GM21528 (cell line): ENCODE measurements around the gene ANKHD1.

ENCODE experiments used
- ATAC-seq: cut with Tn5 transposase; IDR thresholded peaks from one replicate; pipeline ENCODE4 v1.9.1; 2021; ENCODE audit warnings: mild to moderate bottlenecking, moderate library complexity; ENCODE audit not compliant: unreplicated experiment, low FRiP score

Gene ANKHD1, protein sequence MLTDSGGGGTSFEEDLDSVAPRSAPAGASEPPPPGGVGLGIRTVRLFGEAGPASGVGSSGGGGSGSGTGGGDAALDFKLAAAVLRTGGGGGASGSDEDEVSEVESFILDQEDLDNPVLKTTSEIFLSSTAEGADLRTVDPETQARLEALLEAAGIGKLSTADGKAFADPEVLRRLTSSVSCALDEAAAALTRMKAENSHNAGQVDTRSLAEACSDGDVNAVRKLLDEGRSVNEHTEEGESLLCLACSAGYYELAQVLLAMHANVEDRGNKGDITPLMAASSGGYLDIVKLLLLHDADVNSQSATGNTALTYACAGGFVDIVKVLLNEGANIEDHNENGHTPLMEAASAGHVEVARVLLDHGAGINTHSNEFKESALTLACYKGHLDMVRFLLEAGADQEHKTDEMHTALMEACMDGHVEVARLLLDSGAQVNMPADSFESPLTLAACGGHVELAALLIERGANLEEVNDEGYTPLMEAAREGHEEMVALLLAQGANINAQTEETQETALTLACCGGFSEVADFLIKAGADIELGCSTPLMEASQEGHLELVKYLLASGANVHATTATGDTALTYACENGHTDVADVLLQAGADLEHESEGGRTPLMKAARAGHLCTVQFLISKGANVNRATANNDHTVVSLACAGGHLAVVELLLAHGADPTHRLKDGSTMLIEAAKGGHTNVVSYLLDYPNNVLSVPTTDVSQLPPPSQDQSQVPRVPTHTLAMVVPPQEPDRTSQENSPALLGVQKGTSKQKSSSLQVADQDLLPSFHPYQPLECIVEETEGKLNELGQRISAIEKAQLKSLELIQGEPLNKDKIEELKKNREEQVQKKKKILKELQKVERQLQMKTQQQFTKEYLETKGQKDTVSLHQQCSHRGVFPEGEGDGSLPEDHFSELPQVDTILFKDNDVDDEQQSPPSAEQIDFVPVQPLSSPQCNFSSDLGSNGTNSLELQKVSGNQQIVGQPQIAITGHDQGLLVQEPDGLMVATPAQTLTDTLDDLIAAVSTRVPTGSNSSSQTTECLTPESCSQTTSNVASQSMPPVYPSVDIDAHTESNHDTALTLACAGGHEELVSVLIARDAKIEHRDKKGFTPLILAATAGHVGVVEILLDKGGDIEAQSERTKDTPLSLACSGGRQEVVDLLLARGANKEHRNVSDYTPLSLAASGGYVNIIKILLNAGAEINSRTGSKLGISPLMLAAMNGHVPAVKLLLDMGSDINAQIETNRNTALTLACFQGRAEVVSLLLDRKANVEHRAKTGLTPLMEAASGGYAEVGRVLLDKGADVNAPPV (N-terminal part only)

DNA sequence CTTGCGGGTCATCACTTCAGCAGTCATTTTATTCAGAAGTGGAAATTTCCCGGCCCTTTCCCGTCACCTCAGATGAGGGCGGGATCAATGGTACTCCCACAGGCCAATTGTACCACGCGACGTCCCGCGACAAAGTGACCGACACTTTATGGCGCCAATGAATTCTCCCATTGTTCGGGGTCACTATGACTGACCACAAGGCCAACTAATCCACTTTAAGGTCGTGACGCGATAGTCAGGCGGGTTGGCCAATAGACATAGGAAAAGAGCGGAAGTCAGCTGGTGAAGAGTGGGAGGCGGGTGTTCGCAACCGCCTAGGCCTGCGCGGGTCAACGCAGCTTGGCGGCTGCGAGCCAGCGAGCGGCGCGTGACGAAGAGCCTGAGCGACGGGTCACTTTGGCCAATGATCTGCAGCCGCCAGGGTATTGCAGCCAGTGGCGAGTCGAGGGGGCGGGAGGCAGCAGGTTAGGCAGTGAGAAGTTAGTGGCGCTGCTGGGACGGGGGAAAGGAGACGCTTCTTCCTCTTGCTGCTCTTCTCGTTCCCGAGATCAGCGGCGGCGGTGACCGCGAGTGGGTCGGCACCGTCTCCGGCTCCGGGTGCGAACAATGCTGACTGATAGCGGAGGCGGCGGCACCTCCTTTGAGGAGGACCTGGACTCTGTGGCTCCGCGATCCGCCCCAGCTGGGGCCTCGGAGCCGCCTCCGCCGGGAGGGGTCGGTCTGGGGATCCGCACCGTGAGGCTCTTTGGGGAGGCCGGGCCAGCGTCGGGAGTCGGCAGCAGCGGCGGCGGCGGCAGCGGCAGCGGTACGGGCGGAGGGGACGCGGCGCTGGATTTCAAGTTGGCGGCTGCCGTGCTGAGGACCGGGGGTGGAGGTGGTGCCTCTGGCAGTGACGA lies at the start of gene ANKHD1:
ANKHD1 (plus strand) TSS at position 472 of the 896 bp plus-strand sequence; CDS start at position 607, 135 bp downstream.
- ATAC-seq, result peak; percentile 87

DNA sequence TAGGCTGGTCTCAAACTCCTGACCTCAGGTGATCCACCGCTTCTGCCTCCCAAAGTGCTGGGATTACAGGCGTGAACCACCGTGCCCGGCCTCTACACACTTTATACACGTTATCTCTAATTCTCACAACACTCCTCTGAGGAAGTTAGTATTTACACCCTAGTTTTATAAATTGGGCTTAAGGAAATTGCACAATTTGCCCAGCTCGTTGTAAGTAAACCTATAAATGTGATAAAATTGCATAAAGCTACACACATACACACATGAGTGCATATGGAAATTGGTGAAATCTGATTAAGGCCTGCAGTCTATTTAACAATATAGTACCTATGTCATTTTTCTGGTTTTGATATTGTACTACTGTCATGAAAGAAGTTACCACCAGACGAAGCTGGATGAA lies 46.1 kb upstream of the ANKHD1 start:
- no peak for ATAC-seq

DNA sequence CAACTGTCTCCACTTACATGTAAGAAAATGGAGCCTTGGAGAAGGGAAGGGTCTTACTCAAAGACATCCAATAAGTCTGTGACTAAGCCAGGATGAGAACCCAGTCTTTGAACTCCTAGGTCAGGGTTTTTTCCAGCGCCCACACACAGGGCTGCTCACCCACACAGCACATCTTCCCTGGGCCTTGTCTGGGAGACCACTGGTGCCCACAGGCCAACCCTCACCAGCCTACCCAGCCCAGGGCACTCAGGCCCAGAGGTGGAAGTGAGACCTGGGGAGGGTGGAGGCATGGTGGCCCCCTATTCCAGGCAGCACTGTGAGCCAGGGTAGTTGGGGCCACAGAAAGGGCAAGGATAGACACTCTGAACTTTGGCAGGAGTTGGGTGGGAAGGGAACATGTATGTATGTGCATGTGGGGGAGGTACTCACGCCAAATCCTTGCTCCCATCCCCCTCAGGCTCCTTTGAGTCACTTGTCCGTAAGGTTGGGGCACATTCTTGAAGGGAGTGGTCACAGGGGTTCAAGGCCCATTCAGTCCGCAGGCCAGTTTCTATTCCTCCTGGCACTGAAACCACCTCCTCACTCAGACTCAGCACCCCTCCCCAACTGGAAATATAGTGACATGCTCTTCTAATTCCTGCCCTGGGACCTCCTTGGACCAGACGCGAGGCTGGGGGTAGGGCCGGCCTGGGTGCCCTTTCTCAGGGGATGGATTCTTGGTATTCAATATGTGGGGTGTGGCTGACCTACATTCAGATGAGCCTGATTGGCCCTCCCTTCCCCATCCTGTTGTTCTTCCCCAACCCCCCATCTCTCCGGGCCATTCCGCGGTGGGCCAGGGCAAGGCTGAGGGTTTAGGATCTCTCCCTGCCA lies 44.5 kb upstream of the ANKHD1 start:
- peak; percentile 20 for ATAC-seq

DNA sequence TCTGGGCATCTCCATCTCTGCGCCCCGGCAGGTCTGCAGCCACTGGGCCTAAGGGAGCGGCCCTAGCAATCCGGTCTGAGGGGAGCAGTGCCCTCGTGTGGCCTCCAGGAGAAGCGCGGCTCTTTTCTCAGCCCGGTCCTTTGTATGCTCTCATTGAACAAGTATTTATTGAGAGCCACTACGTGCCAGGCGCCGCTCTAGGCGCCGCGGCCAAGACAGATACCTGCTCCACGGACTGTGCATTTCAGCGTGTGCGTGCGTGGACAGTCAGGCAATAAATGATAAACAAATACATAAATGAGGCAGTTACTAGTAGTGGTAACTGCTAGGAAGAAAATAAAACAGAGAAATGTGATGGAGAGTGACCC lies 43.9 kb upstream of the ANKHD1 start:
- peak; percentile 89 for ATAC-seq

DNA sequence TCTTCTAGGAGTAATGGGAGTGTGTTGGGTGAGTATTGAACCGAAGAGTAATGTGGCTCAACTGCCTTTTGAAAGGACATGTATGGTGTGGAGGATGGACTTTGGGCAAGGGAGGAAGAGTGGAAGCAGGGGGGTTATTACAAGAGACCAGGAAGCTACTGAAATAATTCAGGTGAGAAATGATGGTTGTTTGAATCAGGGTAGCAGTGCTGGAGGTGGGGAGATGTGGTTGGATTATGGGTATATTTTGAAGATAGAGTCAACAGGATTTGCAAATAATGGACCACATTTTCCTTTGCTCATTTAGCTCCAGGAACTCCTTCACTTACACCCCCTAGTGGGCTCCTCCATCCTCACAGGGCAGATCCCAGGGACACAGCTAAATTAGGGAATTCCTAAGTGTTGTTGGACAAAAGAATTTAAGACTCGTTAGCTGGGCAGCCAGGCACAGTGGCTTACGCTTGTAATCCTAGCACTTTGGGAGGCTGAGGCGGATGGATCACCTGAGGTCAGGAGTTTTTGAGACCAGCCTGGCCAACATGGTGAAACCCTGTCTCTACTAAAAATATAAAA lies 42.8 kb upstream of the ANKHD1 start:
- no peak for ATAC-seq

DNA sequence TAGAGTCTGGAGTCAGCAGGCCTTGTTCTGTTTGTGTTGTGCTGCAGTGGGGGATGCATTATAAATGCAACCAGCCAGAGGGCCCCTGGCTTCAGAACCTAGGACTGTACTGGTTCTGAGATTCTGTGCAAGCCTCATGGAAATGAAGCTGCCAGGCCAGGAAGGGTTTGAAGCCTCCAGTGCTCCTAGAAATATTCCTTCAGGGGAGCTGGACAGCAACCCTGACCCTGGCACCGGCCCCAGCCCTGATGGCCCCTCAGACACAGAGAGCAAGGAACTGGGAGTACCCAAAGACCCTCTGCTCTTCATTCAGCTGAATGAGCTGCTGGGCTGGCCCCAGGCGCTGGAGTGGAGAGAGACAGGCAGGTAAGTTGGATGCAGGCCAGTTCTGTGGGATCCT lies 41.5 kb upstream of the ANKHD1 start, which contains the start of gene SLC4A9:
SLC4A9 (plus strand) TSS at position 94 of the 400 bp plus-strand sequence; CDS start at position 137, 43 bp downstream.
- ATAC-seq, result no peak

DNA sequence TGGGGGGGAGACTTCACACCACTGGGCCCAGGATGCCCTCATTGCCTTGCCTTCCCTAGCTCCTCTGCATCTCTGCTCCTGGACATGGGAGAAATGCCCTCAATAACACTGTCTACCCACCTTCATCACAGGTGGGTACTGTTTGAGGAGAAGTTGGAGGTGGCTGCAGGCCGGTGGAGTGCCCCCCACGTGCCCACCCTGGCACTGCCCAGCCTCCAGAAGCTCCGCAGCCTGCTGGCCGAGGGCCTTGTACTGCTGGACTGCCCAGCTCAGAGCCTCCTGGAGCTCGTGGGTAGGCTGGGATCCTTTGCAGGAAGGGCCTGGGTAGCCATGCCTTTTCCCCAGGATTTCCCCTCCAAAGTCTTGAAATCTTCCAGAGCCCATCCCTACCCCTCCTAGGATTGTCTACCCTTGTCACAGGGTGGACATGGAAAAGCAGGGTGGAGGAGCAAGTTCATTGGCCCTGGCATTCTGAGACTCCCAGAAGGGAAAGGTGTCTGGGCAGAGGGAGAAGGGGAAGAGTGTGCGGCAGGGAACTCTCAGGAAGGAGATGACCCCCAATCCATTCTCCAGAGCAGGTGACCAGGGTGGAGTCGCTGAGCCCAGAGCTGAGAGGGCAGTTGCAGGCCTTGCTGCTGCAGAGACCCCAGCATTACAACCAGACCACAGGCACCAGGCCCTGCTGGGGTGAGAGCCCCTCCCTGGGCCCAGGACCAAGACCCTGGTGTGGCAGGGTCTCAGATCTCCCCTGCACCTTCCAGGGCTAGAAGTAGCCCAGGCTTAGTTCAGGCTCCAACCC lies 40.8 kb upstream of the ANKHD1 start:
- ATAC-seq, result no peak

DNA sequence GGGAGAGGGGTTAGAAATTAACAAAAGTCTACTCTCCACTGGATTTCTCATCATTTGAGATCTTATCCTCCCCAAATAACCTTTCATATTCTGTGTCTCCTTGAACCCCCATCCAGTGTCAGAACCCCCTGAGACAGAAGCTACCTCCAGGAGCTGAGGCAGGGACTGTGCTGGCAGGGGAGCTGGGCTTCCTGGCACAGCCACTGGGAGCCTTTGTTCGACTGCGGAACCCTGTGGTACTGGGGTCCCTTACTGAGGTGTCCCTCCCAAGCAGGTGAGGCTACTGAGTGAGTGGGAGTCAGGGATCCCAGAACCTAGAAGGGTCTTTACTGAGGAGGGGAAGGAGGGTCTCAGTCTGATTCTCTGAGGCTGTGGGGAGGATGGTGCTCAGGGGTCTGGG lies 39.7 kb upstream of the ANKHD1 start:
- ATAC-seq, result no peak

DNA sequence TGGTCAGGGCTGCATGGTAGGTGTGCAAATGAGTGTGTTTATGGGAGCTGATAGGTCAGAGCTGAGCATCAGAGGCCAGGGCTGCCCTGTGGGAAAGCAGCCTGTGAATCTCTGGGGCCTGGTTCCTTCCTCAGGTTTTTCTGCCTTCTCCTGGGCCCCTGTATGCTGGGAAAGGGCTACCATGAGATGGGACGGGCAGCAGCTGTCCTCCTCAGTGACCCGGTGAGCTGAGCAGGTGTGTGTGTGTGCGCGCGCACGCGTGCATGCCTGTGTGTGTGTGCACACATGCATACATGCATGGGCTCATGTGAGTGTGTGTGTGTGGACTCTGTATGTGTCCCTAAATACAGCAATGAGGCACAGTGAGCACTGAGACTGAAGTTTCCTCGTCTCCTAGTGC lies 39.3 kb upstream of the ANKHD1 start:
- ATAC-seq, result no peak

DNA sequence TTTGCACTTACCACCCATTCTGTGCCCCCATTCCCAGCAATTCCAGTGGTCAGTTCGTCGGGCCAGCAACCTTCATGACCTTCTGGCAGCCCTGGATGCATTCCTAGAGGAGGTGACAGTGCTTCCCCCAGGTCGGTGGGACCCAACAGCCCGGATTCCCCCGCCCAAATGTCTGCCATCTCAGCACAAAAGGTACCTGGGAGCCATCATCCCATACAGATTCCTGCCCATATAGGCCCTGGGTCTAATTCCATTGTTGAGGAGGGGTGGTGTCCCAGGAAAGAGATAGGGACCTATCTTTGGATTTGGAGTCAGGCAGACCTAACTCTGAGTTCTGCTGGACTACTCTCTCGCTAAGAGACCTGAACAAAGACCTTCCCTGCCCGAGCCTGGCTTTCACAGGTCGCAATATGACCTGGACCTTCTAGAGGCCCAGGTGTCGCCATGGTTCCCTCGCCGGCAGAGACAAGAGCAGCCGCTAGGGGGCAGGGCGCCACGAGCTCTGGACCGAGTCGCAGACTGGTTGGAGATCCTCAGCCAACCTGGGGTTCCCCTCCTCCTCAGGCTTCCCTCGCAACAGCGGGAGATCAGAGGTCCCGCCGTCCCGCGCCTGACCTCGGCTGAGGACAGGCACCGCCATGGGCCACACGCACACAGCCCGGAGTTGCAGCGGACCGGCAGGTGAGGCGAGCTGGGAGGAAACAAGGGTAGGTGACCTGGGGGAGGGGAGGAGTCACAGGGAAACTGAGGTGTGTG lies 38.6 kb upstream of the ANKHD1 start:
- peak; percentile 83 for ATAC-seq

DNA sequence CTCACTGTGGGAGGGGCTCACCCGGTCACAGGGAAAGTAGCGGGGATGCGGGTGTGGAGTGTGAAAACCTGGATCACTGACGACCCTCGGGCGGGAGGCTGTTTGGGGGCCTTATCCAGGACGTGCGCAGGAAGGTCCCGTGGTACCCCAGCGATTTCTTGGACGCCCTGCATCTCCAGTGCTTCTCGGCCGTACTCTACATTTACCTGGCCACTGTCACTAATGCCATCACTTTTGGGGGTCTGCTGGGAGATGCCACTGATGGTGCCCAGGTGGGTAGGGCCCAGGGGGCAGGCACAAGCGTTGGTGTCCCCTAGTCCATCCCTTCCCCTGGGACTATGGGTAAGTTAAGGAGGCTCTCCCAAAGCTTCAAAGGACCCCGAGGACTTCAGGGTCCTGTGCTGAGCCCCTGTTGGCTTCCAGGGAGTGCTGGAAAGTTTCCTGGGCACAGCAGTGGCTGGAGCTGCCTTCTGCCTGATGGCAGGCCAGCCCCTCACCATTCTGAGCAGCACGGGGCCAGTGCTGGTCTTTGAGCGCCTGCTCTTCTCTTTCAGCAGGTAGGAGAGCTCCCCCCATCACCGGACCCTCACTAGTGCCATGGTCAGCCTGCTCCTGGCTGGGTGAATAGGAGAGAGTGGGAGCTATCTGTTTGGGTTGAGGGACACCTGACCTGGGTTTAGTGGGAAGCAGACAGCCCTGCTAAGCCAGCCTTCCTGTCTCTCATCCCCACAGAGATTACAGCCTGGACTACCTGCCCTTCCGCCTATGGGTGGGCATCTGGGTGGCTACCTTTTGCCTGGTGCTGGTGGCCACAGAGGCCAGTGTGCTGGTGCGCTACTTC lies 37.8 kb upstream of the ANKHD1 start:
- ATAC-seq, result no peak

DNA sequence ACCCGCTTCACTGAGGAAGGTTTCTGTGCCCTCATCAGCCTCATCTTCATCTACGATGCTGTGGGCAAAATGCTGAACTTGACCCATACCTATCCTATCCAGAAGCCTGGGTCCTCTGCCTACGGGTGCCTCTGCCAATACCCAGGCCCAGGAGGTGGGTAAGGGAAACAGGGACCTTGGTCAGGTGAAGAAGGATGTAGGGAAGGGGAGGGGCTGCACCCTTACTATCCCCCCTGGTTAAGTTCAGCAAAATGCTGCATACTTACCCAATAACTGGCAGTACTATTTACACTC lies 37.2 kb upstream of the ANKHD1 start:
- ATAC-seq, result no peak

DNA sequence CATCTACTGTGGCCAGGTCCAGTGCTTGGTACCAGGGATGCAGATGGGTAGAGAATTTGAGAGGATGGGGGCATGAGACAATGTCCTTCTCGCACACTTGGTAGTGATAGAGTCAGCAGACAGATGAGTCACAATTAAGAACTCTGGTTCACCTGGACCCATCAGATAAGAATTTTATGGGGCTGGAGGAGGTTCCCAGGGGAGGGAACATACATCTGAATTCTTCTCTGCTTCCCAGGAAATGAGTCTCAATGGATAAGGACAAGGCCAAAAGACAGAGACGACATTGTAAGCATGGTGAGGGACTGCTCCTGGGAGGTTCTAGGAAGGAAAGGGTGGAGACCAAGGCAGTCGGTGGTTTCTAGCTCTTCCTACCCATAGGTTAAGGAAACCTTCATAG lies 36.4 kb upstream of the ANKHD1 start:
- no peak for ATAC-seq

DNA sequence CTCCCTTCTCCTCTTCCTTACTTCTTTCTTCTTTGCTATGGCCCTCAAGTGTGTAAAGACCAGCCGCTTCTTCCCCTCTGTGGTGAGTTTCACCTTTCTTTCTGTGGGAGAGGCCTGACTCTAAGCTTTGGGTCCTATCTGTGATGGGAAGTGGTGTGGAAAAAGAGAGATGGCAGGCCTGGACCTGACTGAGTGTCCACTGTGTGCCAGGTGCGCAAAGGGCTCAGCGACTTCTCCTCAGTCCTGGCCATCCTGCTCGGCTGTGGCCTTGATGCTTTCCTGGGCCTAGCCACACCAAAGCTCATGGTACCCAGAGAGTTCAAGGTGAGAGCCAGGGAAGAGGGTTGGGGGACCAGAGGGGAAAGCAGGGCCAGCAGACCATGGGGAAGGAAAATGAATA lies 35.7 kb upstream of the ANKHD1 start:
- ATAC-seq, result no peak

DNA sequence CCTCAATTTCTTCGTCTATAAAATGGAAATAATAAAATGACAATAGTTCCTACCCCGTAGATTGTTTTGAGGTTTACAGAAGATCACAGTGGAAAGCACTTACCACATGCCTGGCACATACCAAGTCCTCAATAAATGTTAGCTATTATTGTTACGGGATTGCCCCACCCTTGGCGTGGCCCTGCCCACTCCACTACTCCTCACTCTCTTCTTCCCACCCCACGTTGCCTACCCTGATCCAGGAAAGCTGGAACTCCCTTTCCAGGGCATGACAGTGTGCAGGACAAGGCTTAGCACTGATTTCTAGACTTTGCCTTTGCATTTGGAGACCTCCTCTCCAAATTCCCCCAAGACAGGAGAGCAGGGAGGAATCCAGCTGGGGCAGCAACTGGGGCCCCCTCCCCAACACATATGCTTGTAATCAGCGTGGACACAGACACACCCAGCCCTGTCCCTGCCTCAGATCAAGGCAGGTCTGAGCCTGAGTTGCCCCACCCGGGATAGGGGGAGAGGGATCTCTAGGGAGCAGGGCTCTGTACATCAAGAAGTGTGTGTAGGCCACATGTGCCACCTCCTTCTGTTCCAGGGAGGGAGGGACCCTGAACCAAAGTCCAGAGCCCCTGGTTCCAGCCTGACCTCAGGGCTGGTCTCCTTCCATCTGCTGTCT lies 34.9 kb upstream of the ANKHD1 start:
- ATAC-seq, result no peak
